Activated T-helper 1 cell treated with Interleukin-2 at 50 U/mL for 16 hours (primary cell): ENCODE data around the gene ARID1B.
"Not testable (repeated sequence)": the region's sequence is repeated elsewhere in the genome, so short reads cannot be mapped to it uniquely, and the experiment has no call there.

Experiments used
- DNase-seq: peaks from one replicate; pipeline ENCODE4 v3.0.0-alpha.2; 2020; ENCODE audit warnings: low read depth

The ARID1B gene

GRCh38 chr6:156940221-156940620 lies 163.0 kb downstream of the ARID1B start:
- DNase-seq: no peak

DNA sequence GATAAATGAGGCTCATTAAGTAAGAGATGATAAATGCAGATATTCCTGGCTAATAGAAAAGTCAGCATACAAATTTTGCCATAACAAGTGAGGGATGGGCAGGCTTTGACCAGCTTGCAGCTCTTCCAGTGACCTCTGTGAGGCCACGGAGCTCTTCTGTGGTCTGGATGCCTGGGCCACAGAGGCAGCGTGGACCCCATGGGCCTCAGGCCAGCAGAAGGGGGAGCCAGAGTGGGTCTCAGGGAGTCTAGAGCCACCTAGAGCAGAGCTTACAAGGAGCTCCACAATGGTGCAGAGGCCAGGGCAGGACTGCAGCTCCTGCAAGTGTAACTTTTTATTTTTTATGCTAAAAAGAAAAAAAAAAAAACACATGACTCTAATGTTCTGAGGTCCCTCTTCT lies 165.1 kb downstream of the ARID1B start:
- no peak for DNase-seq

DNA sequence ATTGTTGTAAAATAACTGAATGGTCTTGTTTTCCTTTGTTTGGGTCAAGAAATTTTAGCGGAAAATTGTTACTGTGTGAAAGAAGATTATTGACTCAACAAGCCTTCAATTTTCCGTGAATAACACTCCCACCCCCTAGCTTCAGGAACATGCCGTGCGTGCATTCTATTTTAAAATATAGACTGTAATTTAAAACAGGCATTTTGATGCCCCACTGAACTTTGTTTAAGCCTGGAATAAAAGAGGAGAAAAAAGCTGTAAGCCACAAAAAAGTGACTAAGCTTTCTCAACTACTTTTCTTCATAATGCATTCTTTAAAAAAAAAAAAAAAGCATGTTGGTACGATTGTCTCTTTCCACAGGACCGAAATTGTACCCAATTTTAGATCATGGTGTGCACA lies 166.0 kb downstream of the ARID1B start:
- DNase-seq: no peak

- no peak for DNase-seq
These were observed 166.6 kb downstream of the ARID1B start for GRCh38 chr6:156943816-156944215.

DNA sequence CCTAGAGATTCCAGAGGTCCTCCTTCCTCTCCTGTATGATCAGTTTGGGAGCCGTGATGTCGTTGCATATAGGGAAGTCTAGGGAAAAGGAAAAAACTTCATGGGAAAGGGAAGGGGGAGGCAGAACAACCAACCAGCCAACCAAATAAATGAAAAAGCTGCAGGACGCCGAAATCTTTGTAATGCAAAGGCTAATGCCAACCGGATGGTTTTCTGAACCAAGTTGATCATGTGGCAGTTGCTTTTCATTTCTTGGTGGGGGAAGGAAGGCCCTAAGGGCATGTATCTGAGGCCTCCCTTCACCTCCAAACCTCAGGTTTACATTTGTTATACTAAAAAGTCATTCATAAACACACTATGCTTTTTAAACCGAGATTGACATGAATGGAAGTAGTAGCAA lies 167.2 kb downstream of the ARID1B start:
- DNase-seq: no peak

DNA sequence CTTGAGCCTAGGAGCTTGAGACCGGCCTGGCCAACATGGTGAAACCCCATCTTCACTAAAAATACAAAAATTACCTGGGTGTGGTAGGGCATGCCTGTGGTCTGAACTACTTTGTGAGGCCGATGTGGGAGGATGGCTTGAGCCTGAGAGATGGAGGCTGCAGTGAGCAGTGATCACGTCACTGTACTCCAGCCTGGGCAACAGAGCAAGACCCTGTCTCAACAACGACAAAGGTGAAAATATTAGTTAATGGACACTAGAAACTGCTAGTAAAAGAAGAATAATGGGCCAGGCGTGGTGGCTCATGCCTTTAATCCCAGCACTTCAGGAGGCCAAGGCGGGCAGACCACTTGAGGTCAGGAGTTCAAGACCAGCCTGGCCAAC lies 168.6 kb downstream of the ARID1B start:
- DNase-seq: not testable (repeated sequence)

- DNase-seq: no peak
These were observed 169.3 kb downstream of the ARID1B start for GRCh38 chr6:156946370-156946936.

- DNase-seq: no peak
These were observed 171.1 kb downstream of the ARID1B start for GRCh38 chr6:156948277-156948676.

DNA sequence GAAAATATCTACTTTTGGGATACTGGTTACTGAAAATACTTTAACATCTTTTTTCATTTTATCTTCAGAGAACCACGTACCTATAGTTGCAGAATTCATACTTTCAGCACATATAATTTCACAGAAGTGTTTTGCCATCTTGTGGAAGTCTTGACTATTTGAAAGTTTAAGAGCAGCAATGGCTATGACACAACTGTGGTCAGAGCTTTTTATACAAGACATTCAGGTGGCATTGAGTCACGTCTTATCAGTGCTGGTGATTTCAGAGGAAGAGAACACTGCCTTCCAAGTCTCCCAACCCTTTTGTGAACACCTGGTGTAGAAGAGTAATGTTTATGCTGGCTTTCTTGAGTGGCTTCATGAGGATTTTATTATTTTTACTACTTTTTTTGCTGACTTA lies 171.6 kb downstream of the ARID1B start:
- DNase-seq: no peak

DNA sequence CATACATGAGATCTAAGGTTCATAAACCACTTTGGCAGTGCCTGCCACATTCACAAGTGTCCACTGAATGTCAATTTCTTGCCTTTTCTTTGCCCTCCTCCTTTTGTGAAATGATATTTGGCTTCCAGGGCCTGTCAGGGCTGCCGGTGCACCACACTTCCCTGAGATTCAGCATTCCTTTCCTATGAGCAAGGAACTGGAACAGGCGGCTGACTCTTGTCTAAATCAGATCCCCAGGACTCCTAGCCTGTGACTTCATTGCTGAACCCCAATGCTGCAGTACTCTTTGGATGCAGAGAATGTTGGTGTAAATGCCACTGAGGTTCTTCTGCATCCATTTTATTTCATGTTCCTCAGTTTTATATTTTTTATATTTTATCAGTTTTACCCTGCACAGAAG lies 172.2 kb downstream of the ARID1B start:
- no peak for DNase-seq

DNA sequence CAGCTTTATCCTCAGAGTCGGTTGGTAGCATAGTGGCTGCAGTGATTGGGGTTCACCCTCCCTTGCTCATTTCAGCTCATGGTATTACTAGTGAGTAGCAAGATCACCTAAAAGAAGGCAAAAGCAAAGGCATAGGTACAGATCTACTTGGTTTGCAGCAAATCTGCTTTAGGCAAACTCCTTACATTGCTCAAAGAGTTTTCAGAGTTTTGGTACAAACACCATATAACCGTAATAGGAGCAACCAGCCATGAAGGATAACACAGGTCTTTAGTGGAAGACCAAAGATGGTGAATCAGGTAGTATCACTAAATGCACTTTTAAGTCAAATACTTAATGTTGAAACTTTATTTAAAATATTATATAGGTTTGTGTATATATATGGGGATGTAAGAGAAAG lies 172.9 kb downstream of the ARID1B start:
- DNase-seq: no peak

- DNase-seq: no peak
These were observed 173.4 kb downstream of the ARID1B start for GRCh38 chr6:156950531-156950930.

DNA sequence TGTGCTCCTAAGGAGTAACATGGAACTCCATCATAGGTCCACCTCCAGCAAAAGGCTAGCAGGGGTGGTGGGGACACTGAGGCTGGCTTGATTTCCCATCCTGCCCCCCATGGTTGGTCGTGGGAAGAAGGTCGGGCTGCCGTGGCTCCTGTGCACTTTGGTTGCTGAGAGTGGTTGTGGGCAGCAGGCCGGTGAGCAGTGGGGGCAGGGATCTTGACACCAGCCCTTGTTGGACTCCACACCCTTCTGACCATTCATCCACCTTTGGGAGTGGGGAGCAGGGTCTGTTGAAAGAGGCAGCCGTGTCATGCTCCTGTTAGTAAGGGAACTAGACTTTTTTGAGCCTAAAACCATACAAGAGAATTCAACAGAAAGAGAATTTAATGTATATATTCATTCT lies 175.2 kb downstream of the ARID1B start:
- DNase-seq: no peak

DNA sequence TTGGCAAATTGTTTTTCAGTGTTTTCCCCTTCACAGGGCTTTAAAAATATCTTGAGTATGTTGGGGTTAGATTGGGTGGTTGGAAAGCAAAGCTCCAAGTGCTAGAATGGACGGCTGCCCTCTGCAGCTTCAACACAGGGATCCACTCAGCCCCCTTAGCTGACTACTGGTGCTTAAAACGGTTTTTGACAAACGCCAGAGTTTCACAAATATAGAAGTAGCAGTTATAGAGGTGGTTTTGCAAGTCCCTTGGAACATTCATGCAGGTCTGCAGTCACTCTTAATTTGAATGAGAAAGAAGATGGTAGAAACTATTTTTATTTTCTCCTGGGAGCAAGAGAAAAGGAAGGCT lies 175.9 kb downstream of the ARID1B start:
- DNase-seq: no peak

GRCh38 chr6:156953479-156954146 lies 176.4 kb downstream of the ARID1B start:
- no peak for DNase-seq

DNA sequence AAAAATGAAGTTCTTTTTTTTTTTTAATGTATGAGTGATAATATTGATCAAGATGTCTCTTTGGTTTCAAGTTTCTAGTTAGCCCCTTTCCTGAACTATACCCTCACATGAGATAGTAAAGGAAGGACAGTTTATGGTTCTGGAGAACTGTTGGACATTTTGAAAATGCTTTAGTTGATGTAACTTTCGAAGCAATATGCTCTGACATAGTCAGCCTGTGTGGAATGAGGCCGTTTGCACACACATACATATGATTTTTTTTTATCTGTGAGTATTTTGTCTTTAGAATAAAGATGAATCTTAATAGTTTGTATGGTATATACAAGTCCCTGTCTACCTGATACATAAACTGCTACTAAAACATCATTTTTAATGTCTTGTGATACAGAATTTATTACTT lies 177.0 kb downstream of the ARID1B start:
- DNase-seq: no peak

DNA sequence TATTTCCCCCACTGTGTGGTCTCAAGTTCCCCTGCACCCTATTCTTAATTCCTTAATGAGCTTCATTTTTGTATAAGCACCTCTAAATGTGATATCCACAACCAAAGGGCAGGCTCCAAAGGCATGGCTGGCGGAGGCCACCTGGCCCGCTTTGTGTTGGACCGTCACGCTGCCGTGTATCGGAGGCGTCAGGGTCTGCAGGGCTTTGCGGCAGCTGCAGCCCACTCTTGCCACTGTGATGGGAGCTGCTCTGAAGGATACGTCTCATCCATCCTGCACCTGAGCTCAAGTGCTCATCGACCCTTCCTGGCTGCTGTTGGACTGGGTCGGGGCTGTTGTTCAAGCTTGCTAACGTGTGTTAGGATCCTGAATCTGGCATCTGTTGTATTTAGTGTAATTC lies 177.6 kb downstream of the ARID1B start:
- DNase-seq: no peak

- no peak for DNase-seq
These were observed 178.5 kb downstream of the ARID1B start for GRCh38 chr6:156955494-156956183.

GRCh38 chr6:156956286-156956685 lies 179.1 kb downstream of the ARID1B start:
- DNase-seq: no peak

GRCh38 chr6:156957931-156958547 lies 180.9 kb downstream of the ARID1B start:
- DNase-seq: no peak

DNA sequence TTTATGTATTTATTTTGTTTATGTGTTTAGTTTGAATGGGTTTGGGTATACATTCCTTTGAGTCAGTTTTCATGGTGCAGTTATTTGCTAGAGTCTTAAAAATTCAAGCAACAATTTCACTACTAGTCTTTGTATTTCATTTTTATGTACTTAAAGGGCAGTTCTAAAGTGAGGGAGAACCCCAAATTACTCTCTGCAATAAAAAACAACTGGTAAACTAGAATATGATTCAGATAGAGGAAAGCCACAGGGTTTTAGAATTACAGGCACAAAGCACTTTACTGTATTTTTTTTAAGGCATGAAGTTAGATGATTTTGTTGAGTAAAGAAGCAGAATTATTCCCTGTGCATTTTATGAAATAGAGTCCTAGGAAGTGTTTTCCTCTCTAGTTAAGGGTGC lies 183.3 kb downstream of the ARID1B start:
- DNase-seq: no peak

- DNase-seq: no peak
These were observed 184.2 kb downstream of the ARID1B start for GRCh38 chr6:156961282-156961892.
